Measurements from ENCODE around the gene GLIPR2. TPM values are rescaled to one million over a fixed set of nuclear protein-coding genes. Genes with fewer than 3 reads are reported as not detected.
"Not testable (repeated sequence)": the region's sequence is repeated elsewhere in the genome, so short reads cannot be mapped to it uniquely, and the experiment has no call there.

The GLIPR2 gene
- total RNA-seq, 1 donor from 2014 or later, result 7.3 TPM

GRCh38 chr9:36128349-36128748 is 8.2 kb upstream of the GLIPR2 start:
- H3K27ac Mint-ChIP-seq, result no peak overlapping the region
- H3K27me3 Mint-ChIP-seq, result peaks cover 15% of the 10 kb centered on the region
- no peak for DNase-seq (ENCODE audit: low spot score, unreplicated experiment)
- no peak for TF ChIP-seq CTCF (IDR thresholded peaks at IDR 0.05; ENCODE audit: unreplicated experiment)
- no peaks in the 10 kb centered on the region for H3K4me1 Mint-ChIP-seq (ENCODE audit: low read depth)
- H3K4me3 Mint-ChIP-seq (ENCODE audit: low read depth), result no peak overlapping the region
- H3K36me3 Mint-ChIP-seq (ENCODE audit: insufficient read depth), result no peaks in the 10 kb centered on the region
- no peaks in the 10 kb centered on the region for H3K9me3 Mint-ChIP-seq (ENCODE audit: low read depth)

GRCh38 chr9:36129139-36129538 is 7.4 kb upstream of the GLIPR2 start:
- no peak for TF ChIP-seq CTCF (IDR thresholded peaks at IDR 0.05; ENCODE audit: unreplicated experiment)
- Mint-ChIP-seq H3K36me3 (ENCODE audit: insufficient read depth) (no peaks in the 10 kb centered on the region), H3K4me3 (ENCODE audit: low read depth) (no peak overlapping the region), H3K27ac (no peak overlapping the region), H3K9me3 (ENCODE audit: low read depth) (no peaks in the 10 kb centered on the region), H3K27me3 (peaks cover 22% of the 10 kb centered on the region), H3K4me1 (ENCODE audit: low read depth) (no peaks in the 10 kb centered on the region)
- DNase-seq (ENCODE audit: low spot score, unreplicated experiment), result no peak

- H3K9me3 Mint-ChIP-seq (ENCODE audit: low read depth); H3K36me3 Mint-ChIP-seq (ENCODE audit: insufficient read depth); H3K4me3 Mint-ChIP-seq (ENCODE audit: low read depth); H3K4me1 Mint-ChIP-seq (ENCODE audit: low read depth); DNase-seq (ENCODE audit: low spot score, unreplicated experiment); H3K27ac Mint-ChIP-seq: not testable (repeated sequence)
- H3K27me3 Mint-ChIP-seq, result peaks cover 39% of the 10 kb centered on the region
Observed at GRCh38 chr9:36131666-36132065, 4.9 kb upstream of the GLIPR2 start.

DNA sequence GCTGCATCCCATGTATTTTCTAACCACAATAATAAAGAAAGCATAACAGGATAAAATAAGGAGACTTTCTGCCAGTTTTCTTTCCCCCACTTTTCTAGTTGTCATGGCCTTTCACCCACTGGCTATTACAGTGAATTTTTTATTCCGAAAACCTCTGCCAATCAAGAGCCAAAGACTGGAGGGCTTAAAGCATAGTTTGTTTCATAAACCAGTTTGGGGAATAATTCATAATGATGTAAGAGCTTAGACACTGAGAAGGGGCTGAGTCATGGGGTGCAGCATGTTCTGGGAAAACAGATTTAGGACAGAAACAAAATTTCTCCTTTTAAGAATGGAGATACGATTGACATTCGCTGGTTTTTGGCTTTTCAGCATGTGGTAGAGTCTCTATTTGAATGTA is 4.4 kb upstream of the GLIPR2 start:
- Mint-ChIP-seq H3K4me1 (ENCODE audit: low read depth) (peaks cover 3% of the 10 kb centered on the region), H3K9me3 (ENCODE audit: low read depth) (no peaks in the 10 kb centered on the region), H3K27ac (no peak overlapping the region), H3K4me3 (ENCODE audit: low read depth) (no peak overlapping the region), H3K27me3 (peaks cover 41% of the 10 kb centered on the region), H3K36me3 (ENCODE audit: insufficient read depth) (no peaks in the 10 kb centered on the region)
- no peak for TF ChIP-seq CTCF (IDR thresholded peaks at IDR 0.05; ENCODE audit: unreplicated experiment)
- DNase-seq (ENCODE audit: low spot score, unreplicated experiment), result no peak

- Mint-ChIP-seq H3K4me1 (ENCODE audit: low read depth) (peaks cover 9% of the 10 kb centered on the region), H3K27ac (no peak overlapping the region), H3K27me3 (peaks cover 61% of the 10 kb centered on the region), H3K4me3 (ENCODE audit: low read depth) (no peak overlapping the region), H3K9me3 (ENCODE audit: low read depth) (no peaks in the 10 kb centered on the region), H3K36me3 (ENCODE audit: insufficient read depth) (no peaks in the 10 kb centered on the region)
- DNase-seq (ENCODE audit: low spot score, unreplicated experiment), result no peak
- no peak for TF ChIP-seq CTCF (IDR thresholded peaks at IDR 0.05; ENCODE audit: unreplicated experiment)
Observed at GRCh38 chr9:36134761-36135505, 1.6 kb upstream of the GLIPR2 start.

DNA sequence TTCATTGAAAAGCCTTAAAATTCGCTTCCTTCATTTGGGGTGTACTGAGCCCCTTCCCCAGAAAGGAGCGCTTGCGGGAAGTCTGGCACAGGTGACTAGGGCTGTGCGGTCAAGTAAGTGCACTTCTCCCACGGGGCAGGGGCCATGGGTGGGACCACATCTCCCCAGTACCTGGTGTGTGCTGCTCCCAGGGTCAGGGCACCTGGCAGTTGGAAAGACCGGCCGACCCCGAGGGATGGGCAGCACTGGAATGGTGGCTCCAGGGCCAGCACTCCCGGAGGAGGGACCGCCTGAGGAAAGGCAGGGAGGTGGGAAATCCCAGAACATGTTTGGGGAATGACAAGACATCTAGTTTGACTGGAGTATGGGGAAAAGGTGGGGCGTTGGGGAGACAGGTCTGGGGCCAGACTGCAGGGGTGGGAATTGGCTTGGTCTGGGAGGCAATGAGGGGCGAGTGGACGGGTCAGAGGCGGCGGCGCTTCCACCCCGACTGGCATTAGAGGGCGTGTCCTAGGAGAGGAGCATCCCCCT is 727 bp upstream of the GLIPR2 start:
- TF ChIP-seq CTCF (IDR thresholded peaks at IDR 0.05; ENCODE audit: unreplicated experiment), result no peak
- Mint-ChIP-seq H3K27me3 (peaks cover 63% of the 10 kb centered on the region), H3K27ac (no peak overlapping the region), H3K4me1 (ENCODE audit: low read depth) (peaks cover 9% of the 10 kb centered on the region), H3K9me3 (ENCODE audit: low read depth) (no peaks in the 10 kb centered on the region), H3K36me3 (ENCODE audit: insufficient read depth) (no peaks in the 10 kb centered on the region), H3K4me3 (ENCODE audit: low read depth) (peak overlapping the region; percentile 69)
- DNase-seq (ENCODE audit: low spot score, unreplicated experiment), result no peak

Data from progenitor cell of endocrine pancreas (in vitro differentiated cells).